IMR-90 (cell line): ENCODE data around the gene DPP8. TPM values are rescaled to one million over a fixed set of nuclear protein-coding genes. Genes with fewer than 3 reads are reported as not detected.

ENCODE experiments used
- ATAC-seq: fragments of 200-7000 bp; cut with Tn5 transposase; 2 replicates; pipeline ENCODE4 v1.9.1; 2020; ENCODE audit warnings: low read depth, mild to moderate bottlenecking, moderate library complexity
- BruUV-seq: library from RNA; stranded (reverse); fragments of 400-500 nt; replicated peaks from 2 replicates; lab custom pipeline; 2021; lab: Mats Ljungman, UMichigan
- CTCF ChIA-PET: fragments of 300-600 bp; formaldehyde crosslinking; extraction: SDS; loops from one replicate; lab custom pipeline; 2021; ENCODE audit warnings: antibody characterized with exemption; lab: Yijun Ruan, JAX
- POLR2A ChIA-PET: fragments of 300-600 bp; sonication (Branson Sonifier 250); formaldehyde crosslinking; loops from one replicate; lab custom pipeline; 2022; ENCODE audit warnings: antibody characterized with exemption; ENCODE audit not compliant: unreplicated experiment; lab: Charles Lee
- DNase-seq: peaks from one replicate; pipeline ENCODE4 v3.0.0; 2013
- H2AFZ ChIP-seq: replicated peaks from 2 replicates; pipeline ENCODE3; 2013; ENCODE audit warnings: low read length, mild to moderate bottlenecking; ENCODE audit not compliant: poor library complexity
- H2AK5ac ChIP-seq: 2 replicates; pipeline ENCODE4 v1.6.1; 2013; ENCODE audit warnings: low read depth, low read length, inconsistent platforms
- H2AK9ac ChIP-seq: replicated peaks from 2 replicates; pipeline ENCODE3; 2013; ENCODE audit warnings: mild to moderate bottlenecking, low read depth, low read length, moderate library complexity; ENCODE audit not compliant: poor library complexity
- H2BK120ac ChIP-seq: 2 replicates; pipeline ENCODE4 v1.6.1; 2013; ENCODE audit warnings: low read depth, low read length, inconsistent platforms
- H2BK15ac ChIP-seq: 3 replicates; pipeline ENCODE4 v1.6.1; 2013; ENCODE audit warnings: low read depth, low read length, inconsistent platforms
- H2BK20ac ChIP-seq: 2 replicates; pipeline ENCODE4 v1.6.1; 2013; ENCODE audit warnings: low read depth, mild to moderate bottlenecking, inconsistent platforms, low read length, moderate library complexity
- H2BK5ac ChIP-seq: 2 replicates; pipeline ENCODE4 v1.6.1; 2013; ENCODE audit warnings: mild to moderate bottlenecking, low read depth, low read length, inconsistent platforms; ENCODE audit not compliant: poor library complexity, severe bottlenecking
- H3K14ac ChIP-seq: replicated peaks from 2 replicates; pipeline ENCODE4 v1.6.1; 2013; ENCODE audit warnings: low read depth, low read length, inconsistent platforms
- H3K18ac ChIP-seq: 2 replicates; pipeline ENCODE4 v1.6.1; 2013; ENCODE audit warnings: low read depth, low read length, control low read depth
- H3K23ac ChIP-seq: 2 replicates; pipeline ENCODE4 v1.6.1; 2013; ENCODE audit warnings: low read depth, low read length, inconsistent platforms
- H3K27ac ChIP-seq: 2 replicates; pipeline ENCODE4 v1.5.1; 2013; ENCODE audit warnings: mild to moderate bottlenecking, control low read depth, low read length; ENCODE audit not compliant: insufficient read depth
- H3K27me3 ChIP-seq: 2 replicates; pipeline ENCODE4 v1.6.1; 2013; ENCODE audit warnings: low read length; ENCODE audit not compliant: control insufficient read depth, insufficient read depth
- H3K36me3 ChIP-seq: 2 replicates; pipeline ENCODE4 v1.6.1; 2013; ENCODE audit warnings: low read length, mixed read lengths; ENCODE audit not compliant: control insufficient read depth, insufficient read depth
- H3K4ac ChIP-seq: 2 replicates; pipeline ENCODE4 v1.6.1; 2013; ENCODE audit warnings: low read depth, low read length, inconsistent platforms
- H3K4me1 ChIP-seq: 2 replicates; pipeline ENCODE4 v1.6.1; 2013; ENCODE audit warnings: low read length, mixed read lengths; ENCODE audit not compliant: control insufficient read depth, insufficient read depth
- H3K4me2 ChIP-seq: 2 replicates; pipeline ENCODE4 v1.6.1; 2013; ENCODE audit warnings: low read depth, mild to moderate bottlenecking, control low read depth, low read length, moderate library complexity
- H3K4me3 ChIP-seq: 2 replicates; pipeline ENCODE4 v1.5.1; 2013; ENCODE audit warnings: low read depth, mild to moderate bottlenecking, control low read depth, low read length, moderate library complexity; ENCODE audit not compliant: insufficient read depth
- H3K56ac ChIP-seq: 2 replicates; pipeline ENCODE4 v1.6.1; 2013; ENCODE audit warnings: low read length, inconsistent platforms; ENCODE audit not compliant: insufficient read depth; ENCODE audit errors: extremely low read depth
- H3K79me1 ChIP-seq, 2 experiments: 2 replicates each; pipeline ENCODE4 v1.6.1; 2013; ENCODE audit warnings: low read length in 2 of 2, inconsistent platforms in 1 of 2, low read depth in 1 of 2
- H3K9ac ChIP-seq: 2 replicates; pipeline ENCODE4 v1.6.1; 2013; ENCODE audit warnings: low read depth, low read length, control low read depth
- H3K9me1 ChIP-seq: 2 replicates; pipeline ENCODE4 v1.6.1; 2013; ENCODE audit warnings: low read length, inconsistent platforms; ENCODE audit not compliant: insufficient read depth
- H3K9me3 ChIP-seq: 2 replicates; pipeline ENCODE4 v1.6.1; 2013; ENCODE audit warnings: low read length; ENCODE audit not compliant: control insufficient read depth, insufficient read depth
- H4K20me1 ChIP-seq: 2 replicates; pipeline ENCODE4 v1.6.1; 2013; ENCODE audit warnings: low read length, inconsistent platforms; ENCODE audit not compliant: insufficient read depth
- H4K5ac ChIP-seq: 2 replicates; pipeline ENCODE4 v1.6.1; 2013; ENCODE audit warnings: mild to moderate bottlenecking, low read depth, low read length, control low read depth
- H4K8ac ChIP-seq, 2 experiments: 2 replicates each; pipeline ENCODE4 v1.6.1; 2013; ENCODE audit warnings: low read depth in 2 of 2, low read length in 2 of 2, control low read depth in 1 of 2, inconsistent platforms in 1 of 2
- H4K91ac ChIP-seq: 2 replicates; pipeline ENCODE4 v1.6.1; 2013; ENCODE audit warnings: low read depth, low read length, inconsistent platforms; ENCODE audit not compliant: insufficient read depth
- BHLHE40 ChIP-seq: fragments of 150-350 bp; IDR thresholded peaks from 2 replicates; pipeline ENCODE4 v1.6.1; 2016; ENCODE audit warnings: mild to moderate bottlenecking, low read depth, low read length
- CEBPB ChIP-seq: IDR thresholded peaks from 2 replicates; pipeline ENCODE4 v1.6.1; 2012; ENCODE audit warnings: low read depth, low read length, improper control_type of control experiment
- ELK1 ChIP-seq: fragments of 150-350 bp; IDR thresholded peaks from 2 replicates; pipeline ENCODE4 v1.6.1; 2016; ENCODE audit warnings: low read depth, mild to moderate bottlenecking, low read length, moderate library complexity, borderline replicate concordance
- FOS ChIP-seq: fragments of 150-350 bp; IDR thresholded peaks from 2 replicates; pipeline ENCODE4 v1.6.1; 2016; ENCODE audit warnings: low read depth, low read length
- MAFK ChIP-seq: IDR thresholded peaks from 2 replicates; pipeline ENCODE4 v1.6.1; 2012; ENCODE audit warnings: low read depth, low read length, improper control_type of control experiment
- MAZ ChIP-seq: IDR thresholded peaks from 2 replicates; pipeline ENCODE4 v1.6.1; 2012; ENCODE audit warnings: low read depth, mild to moderate bottlenecking, low read length, improper control_type of control experiment, moderate library complexity, borderline replicate concordance
- MXI1 ChIP-seq: IDR thresholded peaks from 2 replicates; pipeline ENCODE4 v1.6.1; 2012; ENCODE audit warnings: low read depth, mild to moderate bottlenecking, low read length, moderate library complexity, borderline replicate concordance
- NFE2L2 ChIP-seq: fragments of 150-350 bp; IDR thresholded peaks from 2 replicates; pipeline ENCODE4 v1.6.1; 2016; ENCODE audit warnings: low read depth, mild to moderate bottlenecking, low read length
- POLR2A ChIP-seq: IDR thresholded peaks from 2 replicates; pipeline ENCODE4 v1.6.1; 2012; ENCODE audit warnings: mild to moderate bottlenecking, low read depth, low read length
- RAD21 ChIP-seq: IDR thresholded peaks from 2 replicates; pipeline ENCODE4 v1.6.1; 2012; ENCODE audit warnings: low read length, improper control_type of control experiment
- USF2 ChIP-seq: fragments of 150-350 bp; IDR thresholded peaks from 2 replicates; pipeline ENCODE4 v1.6.1; 2017; ENCODE audit warnings: mild to moderate bottlenecking, antibody characterized with exemption, low read length, low read depth
- WGBS, 2 experiments: methylation state at CpG; one replicate each; pipeline versions ENCODE4 v1.1.5 to v1.1.7; 2013; ENCODE audit warnings: missing lambda C conversion rate in 2 of 2; ENCODE audit not compliant: insufficient read length in 1 of 2; ENCODE audit errors: extremely low coverage in 2 of 2; 5-methylcytosine and 5-hydroxymethylcytosine counted together
- dilution Hi-C: fragments of 300-500 bp; cut with HindIII; formaldehyde crosslinking; loops from one replicate; pipeline ENCODE4 v1.14.3; 2018; ENCODE audit warnings: low sequenced_read_pairs; ENCODE audit not compliant: unreplicated experiment
- in situ Hi-C: fragments of 300-500 bp; cut with MboI; formaldehyde crosslinking; loops from 3 replicates; pipeline ENCODE4 v1.14.3; 2019; ENCODE audit warnings: low sequenced_read_pairs, inconsistent platforms, mixed read lengths
- intact Hi-C: fragments of 100-400 bp; cut with micrococcal nuclease; formaldehyde crosslinking; loops from 2 replicates; pipeline ENCODE4 v1.10.0; 2022
- polyA plus RNA-seq, 3 experiments: library from polyadenylated mRNA; depleted of rRNA; stranded (reverse); fragments of >200 nt; gene quantifications; 2 replicates each; pipeline ENCODE4 v1.2.3, GENCODE V29; 2012; ENCODE audit warnings: low replicate concordance in 1 of 3
- total RNA-seq: library from RNA; depleted of rRNA; stranded (reverse); fragments of >200 nt; gene quantifications from 2 replicates; pipeline ENCODE4 v1.2.3, GENCODE V29; 2012

DPP8 gene
- total and polyA plus RNA-seq, 2 of the 4 experiments (the other 2 are of a cell fraction): 10.7 to 29.4 TPM

- peak within 1 kb of the TSS; percentile 73 for H2AK9ac ChIP-seq
- peak within 1 kb of the TSS; percentile 78 for H3K27ac ChIP-seq
- H3K9me3 ChIP-seq: no peaks in the 10 kb centered on the region
- H3K56ac ChIP-seq: peak within 1 kb of the TSS; percentile 63
- H2BK20ac ChIP-seq: peak within 1 kb of the TSS; percentile 6; the same call in 1 of the 2 replicates
- BruUV-seq: no TSS peak
- peaks cover 33% of the 10 kb centered on the region for H4K20me1 ChIP-seq
- CTCF ChIA-PET: interaction anchor here (0.6 to 1.6 kb wide), 2 partner anchors 14 to 1251 kb away, joined by 3 to 4 read pairs; no protein-coding TSS in a partner anchor
- peak; percentile 93 for ATAC-seq
- H2AK5ac ChIP-seq: peak within 1 kb of the TSS; percentile 83; the same call in 1 of the 2 replicates
- peak within 1 kb of the TSS; percentile 82 for H3K4ac ChIP-seq
- intact Hi-C loops (loop anchor here (2.0 kb wide), 1 partner anchor 14 kb away; the partner anchor contains the start of gene DPP8), dilution Hi-C loops (no loop called here), in situ Hi-C loops (no loop called here)
- peaks cover 2% of the 10 kb centered on the region; the same call in 1 of the 2 replicates for H3K36me3 ChIP-seq
- H3K23ac ChIP-seq: peak within 1 kb of the TSS; percentile 97
- peaks cover 11% of the 10 kb centered on the region for H3K4me1 ChIP-seq
- H2BK15ac ChIP-seq: peak within 1 kb of the TSS; percentile 51; the same call in 2 of the 3 replicates
- POLR2A ChIA-PET: interaction anchor here (0.6 kb wide), 1 partner anchor 18 kb away, joined by 4 read pairs; no protein-coding TSS in a partner anchor
- peaks cover 19% of the 10 kb centered on the region for H3K9me1 ChIP-seq
- peak; percentile 69 for DNase-seq
- H3K18ac ChIP-seq: peak within 1 kb of the TSS; percentile 48
- TF ChIP-seq CEBPB (no peak), ELK1 (no peak), NFE2L2 (peak; percentile 7; the same call in 1 of the 2 replicates), MAZ (peak; percentile 51; the same call in 1 of the 2 replicates), MXI1 (peak; percentile 32; the same call in 1 of the 2 replicates), BHLHE40 (no peak), RAD21 (no peak), USF2 (no peak), MAFK (no peak), FOS (no peak), POLR2A (no peak)
- H3K27me3 ChIP-seq: no peaks in the 10 kb centered on the region
- WGBS, 2 experiments: 1% methylated on average over 54 of the region's 88 CpGs; no CpG with 5 or more reads in 1 of the 2 experiments
- H3K9ac ChIP-seq: peak within 1 kb of the TSS; percentile 89
- H3K14ac ChIP-seq: peak within 1 kb of the TSS; percentile 94
- H3K4me3 ChIP-seq: peak within 1 kb of the TSS; percentile 63
- H4K5ac ChIP-seq: peak within 1 kb of the TSS; percentile 74
- H3K4me2 ChIP-seq: peak within 1 kb of the TSS; percentile 89
- H3K79me1 ChIP-seq: peaks cover 19 to 44% of the 10 kb centered on the region in 2 experiments
- H2BK120ac ChIP-seq: peak within 1 kb of the TSS; percentile 38
- H4K8ac ChIP-seq: peak within 1 kb of the TSS; percentile 86 to 90
- peak within 1 kb of the TSS; percentile 57 for H2BK5ac ChIP-seq
- peak within 1 kb of the TSS; percentile 69 for H4K91ac ChIP-seq
- peak within 1 kb of the TSS; percentile 98 for H2AFZ ChIP-seq
These were observed 13.0 kb upstream of the DPP8 start, which contains the start of gene HACD3 for GRCh38 chr15:65530318-65531111. Gene HACD3, plus strand, starts transcription at chr15:65530463. Its CDS starts 169 bp downstream, at chr15:65530632.
